ENCODE data around the gene ACTA2.

Gene ACTA2

GRCh38 chr10:88915781-88916180, 36.8 kb downstream of the ACTA2 start:
- no peaks in the 10 kb centered on the region for H3K27me3 ChIP-seq (ENCODE audit: low read length)
- H3F3A ChIP-seq (ENCODE audit: insufficient read depth) = no peaks in the 10 kb centered on the region
- no peak for TF ChIP-seq CTCF (IDR thresholded peaks at IDR 0.05; ENCODE audit: insufficient read depth, low read length, poor library complexity, severe bottlenecking)
- TF ChIP-seq EZH2phosphoT487 (conservative IDR thresholded peaks at IDR 0.05; ENCODE audit: low read length) = no peak
- H3K4me2 ChIP-seq (ENCODE audit: low read depth, low read length, poor library complexity, severe bottlenecking) = no peak overlapping the region
- H4K20me1 ChIP-seq (ENCODE audit: low read depth, low read length) = no peaks in the 10 kb centered on the region
- H3K9me3 ChIP-seq (ENCODE audit: insufficient read depth, low read length) = no peaks in the 10 kb centered on the region
- H3K9me2 ChIP-seq (replicated peaks; ENCODE audit: insufficient read depth, low read length) = no peaks in the 10 kb centered on the region
- no peak overlapping the region for H2AFZ ChIP-seq (ENCODE audit: low read depth, low read length, severe bottlenecking)
- no peak overlapping the region for H3K4me3 ChIP-seq (ENCODE audit: insufficient read depth, low read length, poor library complexity, severe bottlenecking)
- no peak overlapping the region for H3K9ac ChIP-seq (ENCODE audit: low read length)
- H3K36me3 ChIP-seq (ENCODE audit: low read length) = peaks cover 3% of the 10 kb centered on the region; the same call in 1 of the 2 replicates
- no peaks in the 10 kb centered on the region for H3K79me2 ChIP-seq (ENCODE audit: insufficient read depth, low read length)
- no peak overlapping the region for H3K27ac ChIP-seq (ENCODE audit: low read depth, low read length)

GRCh38 chr10:88913788-88914187, 38.8 kb downstream of the ACTA2 start:
- Histone ChIP-seq H3K27ac (ENCODE audit: low read depth, low read length) (no peak overlapping the region), H3F3A (ENCODE audit: insufficient read depth) (no peaks in the 10 kb centered on the region), H3K27me3 (ENCODE audit: low read length) (no peaks in the 10 kb centered on the region), H3K79me2 (ENCODE audit: insufficient read depth, low read length) (no peaks in the 10 kb centered on the region), H3K9ac (ENCODE audit: low read length) (no peak overlapping the region), H3K9me3 (ENCODE audit: insufficient read depth, low read length) (no peaks in the 10 kb centered on the region), H3K4me2 (ENCODE audit: low read depth, low read length, poor library complexity, severe bottlenecking) (no peak overlapping the region), H3K36me3 (ENCODE audit: low read length) (peaks cover 6% of the 10 kb centered on the region; the same call in 1 of the 2 replicates), H3K9me2 (replicated peaks; ENCODE audit: insufficient read depth, low read length) (no peaks in the 10 kb centered on the region), H4K20me1 (ENCODE audit: low read depth, low read length) (no peaks in the 10 kb centered on the region), H2AFZ (ENCODE audit: low read depth, low read length, severe bottlenecking) (no peak overlapping the region), H3K4me3 (ENCODE audit: insufficient read depth, low read length, poor library complexity, severe bottlenecking) (no peak overlapping the region)
- TF ChIP-seq EZH2phosphoT487 (conservative IDR thresholded peaks at IDR 0.05; ENCODE audit: low read length) = no peak
- no peak for TF ChIP-seq CTCF (IDR thresholded peaks at IDR 0.05; ENCODE audit: insufficient read depth, low read length, poor library complexity, severe bottlenecking)

- peaks cover 6% of the 10 kb centered on the region; the same call in 1 of the 2 replicates for H3K36me3 ChIP-seq (ENCODE audit: low read length)
- H3K9me2 ChIP-seq (replicated peaks; ENCODE audit: insufficient read depth, low read length) = no peaks in the 10 kb centered on the region
- no peak overlapping the region for H3K4me2 ChIP-seq (ENCODE audit: low read depth, low read length, poor library complexity, severe bottlenecking)
- H4K20me1 ChIP-seq (ENCODE audit: low read depth, low read length) = no peaks in the 10 kb centered on the region
- H3F3A ChIP-seq (ENCODE audit: insufficient read depth) = no peaks in the 10 kb centered on the region
- H3K4me3 ChIP-seq (ENCODE audit: insufficient read depth, low read length, poor library complexity, severe bottlenecking) = no peak overlapping the region
- H3K9me3 ChIP-seq (ENCODE audit: insufficient read depth, low read length) = no peaks in the 10 kb centered on the region
- no peaks in the 10 kb centered on the region for H3K79me2 ChIP-seq (ENCODE audit: insufficient read depth, low read length)
- H3K27ac ChIP-seq (ENCODE audit: low read depth, low read length) = no peak overlapping the region
- TF ChIP-seq EZH2phosphoT487 (conservative IDR thresholded peaks at IDR 0.05; ENCODE audit: low read length) (no peak), CTCF (IDR thresholded peaks at IDR 0.05; ENCODE audit: insufficient read depth, low read length, poor library complexity, severe bottlenecking) (no peak)
- H3K27me3 ChIP-seq (ENCODE audit: low read length) = no peaks in the 10 kb centered on the region
- H3K9ac ChIP-seq (ENCODE audit: low read length) = no peak overlapping the region
- H2AFZ ChIP-seq (ENCODE audit: low read depth, low read length, severe bottlenecking) = no peak overlapping the region
Measured at GRCh38 chr10:88913127-88913526, 39.4 kb downstream of the ACTA2 start.
